Coronary artery (tissue), 2 donors: ENCODE data around the gene SEC24C.

ENCODE experiments used
- DNase-seq: peaks from one replicate; pipeline ENCODE4 v3.0.0-alpha.2; 2017; ENCODE audit warnings: low spot score
- H3K27ac ChIP-seq, 2 donors: fragments of 200-600 bp; sonication (generic); one replicate each; pipeline ENCODE4 v1.5.1; 2016 to 2019
- H3K4me3 ChIP-seq: fragments of 200-600 bp; sonication (generic); 2 replicates; pipeline ENCODE4 v1.5.1; 2016; ENCODE audit warnings: mild to moderate bottlenecking, moderate library complexity
- TF ChIP-seq, protein P1 (sequence below): fragments of 200-600 bp; sonication (generic); IDR thresholded peaks from one replicate; pipeline ENCODE4 v1.5.1; 2019; ENCODE audit warnings: antibody characterized with exemption

Gene SEC24C

DNA sequence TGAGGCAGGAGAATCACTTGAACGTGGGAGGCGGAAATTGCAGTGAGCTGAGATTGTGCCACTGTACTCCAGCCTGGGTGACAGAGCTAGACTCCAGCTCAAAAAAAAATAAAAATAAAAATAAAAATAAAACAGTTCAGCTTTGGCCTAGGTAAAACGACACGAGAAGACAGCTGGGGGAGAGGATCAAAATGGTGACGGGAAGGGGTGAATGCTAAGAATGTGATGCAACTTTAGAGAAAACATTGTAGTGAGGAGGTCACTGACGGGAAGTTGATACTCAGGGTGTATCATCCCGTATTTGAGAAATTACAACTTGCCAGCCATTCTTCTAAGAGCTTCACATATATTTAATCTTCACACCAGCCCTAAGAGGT, 66.2 kb downstream of the SEC24C start:
- no peak for DNase-seq
- TF ChIP-seq, protein P1, sequence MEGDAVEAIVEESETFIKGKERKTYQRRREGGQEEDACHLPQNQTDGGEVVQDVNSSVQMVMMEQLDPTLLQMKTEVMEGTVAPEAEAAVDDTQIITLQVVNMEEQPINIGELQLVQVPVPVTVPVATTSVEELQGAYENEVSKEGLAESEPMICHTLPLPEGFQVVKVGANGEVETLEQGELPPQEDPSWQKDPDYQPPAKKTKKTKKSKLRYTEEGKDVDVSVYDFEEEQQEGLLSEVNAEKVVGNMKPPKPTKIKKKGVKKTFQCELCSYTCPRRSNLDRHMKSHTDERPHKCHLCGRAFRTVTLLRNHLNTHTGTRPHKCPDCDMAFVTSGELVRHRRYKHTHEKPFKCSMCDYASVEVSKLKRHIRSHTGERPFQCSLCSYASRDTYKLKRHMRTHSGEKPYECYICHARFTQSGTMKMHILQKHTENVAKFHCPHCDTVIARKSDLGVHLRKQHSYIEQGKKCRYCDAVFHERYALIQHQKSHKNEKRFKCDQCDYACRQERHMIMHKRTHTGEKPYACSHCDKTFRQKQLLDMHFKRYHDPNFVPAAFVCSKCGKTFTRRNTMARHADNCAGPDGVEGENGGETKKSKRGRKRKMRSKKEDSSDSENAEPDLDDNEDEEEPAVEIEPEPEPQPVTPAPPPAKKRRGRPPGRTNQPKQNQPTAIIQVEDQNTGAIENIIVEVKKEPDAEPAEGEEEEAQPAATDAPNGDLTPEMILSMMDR = no peak
- Histone ChIP-seq H3K4me3 (peak overlapping the region; percentile 85), H3K27ac (peak overlapping the region in 1 of 2 donors; percentile 91)

GRCh38 chr10:73810735-73811465, 66.7 kb downstream of the SEC24C start:
- H3K4me3 ChIP-seq = peak overlapping the region; percentile 85
- TF ChIP-seq, protein P1 = no peak
- H3K27ac ChIP-seq = peak overlapping the region; percentile 84 to 91
- DNase-seq = peak; percentile 81

DNA sequence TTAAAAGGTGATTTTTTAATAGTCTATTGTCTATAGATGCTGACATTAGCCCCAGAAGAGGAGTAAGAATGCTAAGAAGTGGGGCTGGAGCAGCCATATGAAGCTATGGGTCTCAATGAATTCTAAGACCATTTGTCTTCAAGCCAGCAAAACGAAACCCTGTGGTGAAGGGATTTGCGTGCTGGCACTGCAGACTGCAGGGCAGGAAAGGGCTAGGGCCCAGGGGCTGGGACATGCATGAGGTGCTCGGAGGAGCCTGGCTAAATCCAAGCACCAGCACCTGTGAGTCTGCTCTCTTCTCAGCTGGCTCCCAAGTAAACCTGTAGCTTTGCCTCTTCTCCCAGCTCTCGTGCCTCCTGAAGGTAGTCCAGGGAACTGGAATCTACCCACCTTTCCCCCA, 68.5 kb downstream of the SEC24C start:
- TF ChIP-seq, protein P1 = no peak
- Histone ChIP-seq H3K27ac (no peak overlapping the region), H3K4me3 (no peak overlapping the region)
- no peak for DNase-seq

GRCh38 chr10:73813333-73813732, 69.2 kb downstream of the SEC24C start:
- no peak overlapping the region for H3K27ac ChIP-seq
- H3K4me3 ChIP-seq = no peak overlapping the region
- TF ChIP-seq, protein P1 = no peak
- no peak for DNase-seq

DNA sequence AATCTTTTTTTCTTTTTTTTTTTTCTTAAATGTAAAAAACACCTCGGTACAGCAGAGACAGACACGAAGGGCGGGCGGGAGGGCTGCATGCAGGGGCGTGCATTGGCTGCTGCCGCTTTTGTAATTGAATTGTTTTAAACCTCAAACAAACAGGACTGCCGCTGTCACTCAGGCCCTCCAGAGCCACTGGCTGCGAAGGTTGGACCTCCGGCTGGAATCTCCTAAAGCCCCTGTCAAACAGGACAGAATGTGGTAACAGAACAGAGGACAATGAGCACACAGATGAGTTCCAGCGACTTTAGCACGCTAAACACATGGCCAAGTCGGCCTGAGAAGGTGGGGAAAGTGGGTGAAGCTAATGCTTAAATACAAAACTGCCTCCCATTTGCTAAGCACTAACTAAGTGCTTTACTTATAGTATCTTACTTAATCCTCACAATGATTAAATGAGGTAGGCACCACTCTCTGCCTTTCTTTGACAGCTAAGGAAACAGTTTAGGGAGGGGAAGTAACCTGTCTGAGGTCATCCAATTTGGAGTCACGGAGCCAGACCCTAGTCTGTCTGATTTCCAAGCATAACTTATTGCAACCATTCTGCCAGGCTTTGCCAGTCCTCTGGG, 70.2 kb downstream of the SEC24C start:
- TF ChIP-seq, protein P1 = no peak
- H3K27ac ChIP-seq = peak overlapping the region in 1 of 2 donors; percentile 69
- no peak overlapping the region for H3K4me3 ChIP-seq
- DNase-seq = no peak

- TF ChIP-seq, protein P1 = no peak
- no peak for DNase-seq
- no peak overlapping the region for H3K4me3 ChIP-seq
- H3K27ac ChIP-seq = peak overlapping the region in 1 of 2 donors; percentile 69
These were observed 70.9 kb downstream of the SEC24C start for GRCh38 chr10:73814896-73815718.
